GM18511 (cell line): ENCODE measurements around the gene ESAM.
A peak's percentile ranks its signal among the peaks of the same experiment; 100 is the strongest.

Source experiments
- ATAC-seq: cut with Tn5 transposase; IDR thresholded peaks from one replicate; pipeline ENCODE4 v1.9.1; 2021; ENCODE audit warnings: mild to moderate bottlenecking, moderate library complexity; ENCODE audit not compliant: unreplicated experiment

Gene ESAM, protein sequence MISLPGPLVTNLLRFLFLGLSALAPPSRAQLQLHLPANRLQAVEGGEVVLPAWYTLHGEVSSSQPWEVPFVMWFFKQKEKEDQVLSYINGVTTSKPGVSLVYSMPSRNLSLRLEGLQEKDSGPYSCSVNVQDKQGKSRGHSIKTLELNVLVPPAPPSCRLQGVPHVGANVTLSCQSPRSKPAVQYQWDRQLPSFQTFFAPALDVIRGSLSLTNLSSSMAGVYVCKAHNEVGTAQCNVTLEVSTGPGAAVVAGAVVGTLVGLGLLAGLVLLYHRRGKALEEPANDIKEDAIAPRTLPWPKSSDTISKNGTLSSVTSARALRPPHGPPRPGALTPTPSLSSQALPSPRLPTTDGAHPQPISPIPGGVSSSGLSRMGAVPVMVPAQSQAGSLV

DNA sequence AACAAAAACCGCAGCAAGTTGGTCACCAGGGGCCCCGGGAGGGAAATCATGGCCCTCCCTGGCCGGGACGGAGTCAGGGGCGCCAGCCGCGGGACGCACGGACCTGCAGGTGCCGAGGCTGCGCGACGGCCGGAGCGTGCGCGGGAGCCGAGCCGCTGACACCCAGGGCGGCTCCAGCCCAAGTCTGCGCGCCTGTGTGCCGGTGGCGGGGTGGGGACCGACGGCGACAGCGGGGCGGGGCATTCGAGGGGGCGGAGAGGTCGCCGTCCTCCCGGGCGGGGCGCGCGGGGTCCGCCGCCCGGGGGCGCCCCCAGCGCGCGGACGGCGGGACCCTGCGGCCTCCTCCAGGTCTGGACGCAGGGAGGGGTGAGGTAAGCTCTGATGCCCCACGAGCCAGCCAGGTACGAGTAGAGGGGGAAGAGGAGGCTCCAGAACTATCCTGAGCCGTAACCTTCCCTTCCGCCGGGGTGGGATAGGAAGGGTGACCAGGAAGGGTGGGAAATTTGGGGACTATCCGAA is at the start of gene ESAM:
ESAM (minus strand) TSS at position 186 of the 519 bp plus-strand sequence; CDS start at position 50, 136 bp downstream.
- peak; percentile 58 for ATAC-seq

DNA sequence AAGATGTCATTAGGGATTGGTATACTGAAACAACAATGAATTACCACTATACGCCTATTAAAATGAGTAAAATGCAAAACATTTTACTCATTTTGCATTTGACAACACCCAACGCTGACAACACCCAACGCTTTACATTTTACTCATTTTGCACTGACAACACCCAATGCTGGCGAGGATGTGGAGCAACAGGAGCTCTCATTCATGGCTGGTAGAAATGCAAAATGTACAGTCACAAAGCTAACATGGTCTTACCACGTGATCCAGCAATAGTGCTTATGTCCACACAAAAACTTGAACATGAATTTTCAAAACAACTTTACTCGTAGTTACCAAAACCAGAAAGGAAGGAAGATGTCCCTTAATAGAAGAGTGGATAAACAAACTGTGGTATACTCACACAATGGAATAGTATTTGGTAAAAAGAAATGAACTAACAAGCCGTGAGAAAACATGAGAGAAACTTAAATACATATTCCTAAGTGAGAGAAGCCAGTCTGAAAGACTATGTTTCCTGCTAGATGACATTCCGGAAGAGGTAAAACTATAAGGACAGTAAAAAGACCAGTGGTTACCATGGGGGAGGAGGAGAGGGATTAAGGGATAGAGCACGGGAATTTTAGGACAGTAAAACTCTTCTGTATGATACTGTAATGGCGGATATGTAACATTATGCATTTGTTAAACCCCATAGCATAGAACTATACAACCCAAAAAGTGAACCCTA is 49.5 kb upstream of the ESAM start:
- no peak for ATAC-seq

DNA sequence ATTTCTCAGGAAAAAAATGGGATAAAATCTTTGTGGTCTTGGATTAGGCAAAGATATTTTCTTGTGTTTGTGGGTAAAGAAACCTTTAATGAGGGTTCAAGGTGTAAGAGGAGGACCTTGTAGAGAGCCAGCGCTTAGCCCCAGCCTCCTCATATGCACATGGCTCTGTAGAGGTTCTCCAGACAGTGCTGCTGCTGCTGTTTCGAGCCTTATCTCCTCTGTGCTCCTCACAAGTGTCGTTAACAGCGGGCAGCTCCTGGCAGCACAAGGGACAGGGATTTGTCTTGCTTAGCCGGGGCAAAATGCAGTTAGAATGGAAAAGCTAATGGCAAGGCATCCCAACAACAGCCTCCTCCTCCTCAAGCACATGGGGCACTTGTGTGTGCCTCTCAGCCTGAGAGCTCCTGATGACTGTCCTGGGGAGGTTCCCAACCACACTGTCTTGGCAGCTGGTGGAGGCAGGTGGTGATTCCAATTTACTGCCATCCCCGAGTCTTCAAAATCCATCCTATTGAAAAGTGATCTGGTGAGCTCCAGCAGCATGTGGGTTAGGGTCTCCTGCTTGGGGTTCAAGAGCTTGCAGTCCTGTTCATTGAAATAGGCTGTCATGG is 45.7 kb upstream of the ESAM start:
- no peak for ATAC-seq

DNA sequence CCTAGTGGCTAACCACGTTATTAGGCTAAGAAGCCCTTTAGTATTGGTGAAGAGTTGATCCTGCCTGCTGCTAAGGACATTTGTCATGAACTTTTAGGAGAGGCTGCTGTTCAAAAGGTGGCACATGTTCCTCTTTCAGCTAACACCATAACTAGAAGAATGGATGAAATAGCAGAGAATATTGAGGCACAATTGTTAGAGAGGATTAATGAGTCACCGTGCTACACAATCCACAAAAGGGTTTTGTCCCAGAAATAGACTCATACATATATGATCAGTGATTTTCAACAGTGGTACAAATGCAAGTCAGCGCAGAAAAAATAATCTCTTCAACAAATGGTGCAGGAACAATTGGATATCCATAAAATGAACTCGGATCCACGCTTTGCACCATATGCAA is 45.1 kb upstream of the ESAM start:
- no peak for ATAC-seq

DNA sequence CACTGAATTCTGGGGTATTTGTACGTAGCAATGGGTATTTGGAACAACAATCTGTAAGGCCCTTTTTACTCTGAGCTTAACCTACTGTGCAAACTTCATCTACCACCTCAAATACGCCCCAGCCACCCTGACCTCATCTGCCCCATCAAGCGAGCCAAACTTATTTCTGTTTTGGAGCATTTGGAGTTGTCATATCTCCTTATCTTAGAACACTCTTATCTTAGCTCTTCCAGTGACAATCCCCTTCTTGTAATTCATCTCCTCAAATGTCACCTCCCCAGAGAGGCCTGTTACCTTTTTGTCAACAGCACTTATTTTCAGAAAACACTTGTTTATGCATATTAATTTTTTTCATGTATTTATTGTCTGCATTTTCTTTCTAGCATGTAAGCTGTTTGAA is 42.8 kb upstream of the ESAM start:
- no peak for ATAC-seq

DNA sequence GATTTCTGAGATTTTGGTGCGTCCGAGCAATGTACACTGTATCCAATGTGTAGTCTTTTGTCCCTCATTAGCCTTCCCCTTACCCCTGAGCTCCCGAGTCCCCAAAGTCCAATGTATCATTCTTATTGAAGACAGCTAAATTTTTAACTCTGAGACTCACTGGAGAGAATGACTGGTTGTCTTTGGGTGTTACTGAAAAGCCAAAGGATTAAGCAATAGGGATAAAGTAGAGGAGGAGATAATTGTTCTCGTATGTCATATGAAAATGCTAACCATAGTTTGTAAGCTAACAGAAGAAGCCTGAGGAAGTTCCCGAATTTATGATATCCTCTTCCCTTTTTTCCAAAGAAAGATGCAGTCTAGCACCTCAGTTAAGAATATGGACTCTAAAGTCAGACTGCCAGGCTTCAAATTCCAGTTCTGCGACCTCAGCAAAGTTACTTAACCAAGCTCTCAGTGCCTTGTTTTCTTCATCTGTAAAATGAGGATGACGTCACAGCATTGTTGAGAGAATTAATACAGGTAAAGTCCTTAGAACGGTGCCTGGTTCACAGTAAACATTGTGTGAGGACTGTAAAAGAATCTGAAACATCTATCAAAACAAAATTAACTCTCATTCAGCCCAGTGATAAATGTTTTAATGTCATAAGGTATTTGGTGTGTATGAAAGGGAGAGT is 39.7 kb upstream of the ESAM start:
- ATAC-seq: no peak

DNA sequence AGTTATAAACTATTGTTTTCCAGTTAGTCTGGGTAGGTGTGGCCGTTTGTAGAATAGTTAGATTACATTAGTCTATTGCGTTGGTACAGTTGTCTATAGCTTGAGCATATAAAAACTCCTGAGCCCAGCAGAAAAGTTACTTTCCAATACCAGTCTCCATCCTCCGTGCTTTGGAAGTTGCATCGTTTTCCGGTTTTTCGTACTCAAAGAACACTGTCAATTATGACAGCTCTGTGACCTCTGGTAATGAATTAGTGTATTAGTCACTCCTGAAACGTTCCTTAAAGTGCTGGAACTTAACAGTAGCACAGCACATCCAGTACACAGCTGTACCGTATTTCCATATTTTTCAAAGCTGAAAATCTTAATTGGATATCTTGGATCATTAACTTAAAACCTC is 38.9 kb upstream of the ESAM start:
- no peak for ATAC-seq

DNA sequence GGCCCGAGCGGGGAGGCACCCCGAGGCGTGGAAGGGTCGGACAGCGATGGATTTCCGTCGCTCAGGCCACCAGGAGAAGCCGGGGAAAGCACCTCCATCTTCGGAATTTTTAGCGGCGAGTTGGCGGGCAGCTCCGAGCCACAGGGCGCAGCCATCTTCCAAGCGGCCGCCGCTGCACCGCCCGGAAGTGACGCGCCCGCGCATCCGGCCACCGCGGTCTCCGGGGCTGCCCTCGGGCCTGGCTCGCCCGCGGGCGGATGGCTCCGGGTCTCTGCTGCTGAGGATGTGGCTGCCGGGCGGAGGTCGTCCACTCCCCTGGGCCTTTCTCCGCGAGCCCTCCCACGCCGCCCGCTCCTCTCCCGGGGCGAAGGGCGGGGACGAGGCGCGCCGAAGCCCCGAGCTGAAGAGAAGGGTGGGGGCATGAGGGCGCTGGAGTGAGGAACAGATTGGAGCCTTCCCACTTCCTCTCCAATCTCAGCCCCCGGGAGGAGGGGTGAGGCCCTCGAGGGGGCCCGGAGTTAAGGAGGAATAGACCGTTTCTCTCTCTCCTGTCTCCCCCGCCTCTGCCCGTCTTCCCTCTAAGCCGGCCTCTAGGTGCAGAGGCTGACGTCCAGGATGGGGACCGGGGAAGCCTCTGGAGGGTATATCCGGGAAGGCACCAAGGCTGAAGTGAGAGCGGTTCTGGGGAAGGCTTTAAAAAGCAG is 38.3 kb upstream of the ESAM start, which contains the start of gene MSANTD2:
MSANTD2 (minus strand) TSS at position 181 of the 704 bp plus-strand sequence; CDS start at position 155, 26 bp downstream.
- peak; percentile 95 for ATAC-seq

DNA sequence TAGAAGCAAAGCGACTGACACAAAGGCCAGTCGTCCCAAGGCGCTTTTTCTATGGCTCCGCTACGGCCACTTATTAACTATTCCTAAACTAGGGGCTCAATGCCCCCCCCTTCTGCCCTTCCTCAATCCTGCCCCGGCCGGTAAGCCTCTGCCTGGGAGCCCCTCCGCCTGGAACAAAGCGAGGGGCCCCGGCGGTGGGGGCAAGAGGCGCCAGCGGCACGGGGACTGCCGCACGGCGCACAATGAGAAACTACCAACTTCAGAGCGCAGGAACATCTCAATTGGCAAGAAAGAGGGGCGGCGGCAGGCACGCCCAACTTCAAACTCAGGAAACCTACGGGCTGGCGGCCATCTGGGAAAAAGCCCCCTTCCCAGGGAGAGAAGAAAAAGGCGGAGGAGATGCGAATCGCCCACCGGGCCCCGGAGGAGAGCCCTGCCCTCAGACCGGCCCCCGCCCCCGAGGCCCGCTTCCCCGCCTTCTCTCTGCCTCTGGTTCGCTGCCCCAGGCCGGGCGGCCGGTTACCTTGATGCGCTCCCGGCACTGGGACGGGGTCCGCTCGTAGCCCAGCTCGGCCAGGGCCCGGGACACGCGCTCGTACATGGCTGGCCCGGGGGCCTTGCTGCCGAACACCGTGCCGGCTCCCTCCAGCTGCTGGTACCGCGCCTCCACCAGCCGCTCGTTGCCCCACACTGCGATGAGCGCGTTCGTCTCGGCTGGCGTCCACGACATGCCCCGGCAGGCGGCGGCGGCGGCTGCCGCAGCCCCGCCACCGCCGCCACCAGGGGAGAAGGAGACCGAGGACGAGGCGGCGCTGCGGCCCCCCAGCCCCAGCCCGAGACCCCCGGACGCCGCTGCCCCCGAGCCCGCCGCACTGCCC is 37.5 kb upstream of the ESAM start:
- peak; percentile 46 for ATAC-seq

DNA sequence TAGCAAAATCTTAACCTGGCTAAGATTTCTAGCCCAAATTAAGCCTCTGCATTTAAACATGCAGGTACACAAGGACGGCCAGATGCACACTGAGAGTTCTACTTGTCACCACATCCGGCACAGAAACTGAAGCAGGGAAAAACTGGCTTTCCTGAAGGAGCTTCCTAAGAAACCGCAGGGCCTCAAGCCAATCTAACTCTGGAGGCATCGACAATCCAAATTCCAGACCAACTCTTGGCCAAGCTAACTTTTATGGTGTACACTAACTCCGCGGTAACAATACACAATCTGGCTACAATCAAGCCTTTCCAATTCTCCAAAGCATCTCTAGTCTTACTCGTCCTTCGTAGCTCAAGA is 36.9 kb upstream of the ESAM start:
- peak; percentile 22 for ATAC-seq

DNA sequence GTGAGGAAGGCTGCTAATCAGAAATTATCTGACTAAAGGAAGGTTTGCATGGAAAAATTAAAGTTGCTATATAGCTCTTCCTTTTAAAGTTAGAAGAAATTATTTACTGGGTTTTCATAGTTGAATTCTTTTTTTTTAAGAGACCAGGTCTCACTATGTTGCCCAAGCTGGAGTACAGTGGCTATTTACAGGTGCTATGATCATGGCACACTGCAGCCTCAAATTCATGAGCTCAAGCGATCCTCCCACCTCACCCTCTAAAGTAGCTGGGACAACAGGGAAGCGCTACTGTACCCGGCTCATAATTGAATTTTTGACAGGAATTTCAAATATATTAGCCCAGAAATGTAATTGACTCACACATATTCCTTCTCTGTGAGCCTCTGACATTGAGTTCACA is 34.2 kb upstream of the ESAM start:
- no peak for ATAC-seq

DNA sequence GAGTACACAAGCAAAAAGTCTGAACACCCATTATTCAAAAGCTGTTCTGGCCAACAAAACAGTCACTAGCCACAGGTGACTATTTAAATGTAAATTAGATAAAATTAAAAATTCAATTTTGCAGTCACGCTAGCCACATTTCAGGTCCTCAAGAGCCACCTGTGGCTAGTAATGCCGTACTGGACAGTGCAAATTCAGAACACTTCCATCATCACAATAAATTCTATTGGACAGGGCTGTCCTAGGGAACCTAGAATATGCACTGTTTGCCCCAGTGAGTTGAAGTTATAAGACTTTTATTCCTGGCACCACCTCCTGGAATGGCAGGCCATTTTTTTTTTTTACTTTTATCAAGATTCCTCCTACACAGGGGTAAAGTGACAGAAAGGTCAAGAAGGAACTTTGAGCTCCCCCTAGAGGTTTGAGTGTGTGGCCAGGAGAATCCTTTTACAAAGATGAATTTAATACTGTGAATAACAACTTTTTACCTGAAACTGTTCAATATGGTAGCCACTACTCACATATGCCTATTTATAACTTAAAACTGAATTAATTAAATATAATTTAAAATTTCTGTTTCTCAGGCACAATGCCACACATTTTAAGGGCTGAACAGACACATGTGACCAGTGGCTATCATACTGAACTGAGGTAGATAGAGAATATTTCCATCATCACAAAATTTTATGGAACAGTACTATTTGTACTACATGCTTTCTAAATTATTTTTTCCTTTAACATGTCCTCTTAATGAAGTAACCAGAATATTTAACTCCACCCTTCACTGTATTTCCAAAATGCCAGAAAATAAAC is 31.6 kb upstream of the ESAM start:
- peak; percentile 60 for ATAC-seq

DNA sequence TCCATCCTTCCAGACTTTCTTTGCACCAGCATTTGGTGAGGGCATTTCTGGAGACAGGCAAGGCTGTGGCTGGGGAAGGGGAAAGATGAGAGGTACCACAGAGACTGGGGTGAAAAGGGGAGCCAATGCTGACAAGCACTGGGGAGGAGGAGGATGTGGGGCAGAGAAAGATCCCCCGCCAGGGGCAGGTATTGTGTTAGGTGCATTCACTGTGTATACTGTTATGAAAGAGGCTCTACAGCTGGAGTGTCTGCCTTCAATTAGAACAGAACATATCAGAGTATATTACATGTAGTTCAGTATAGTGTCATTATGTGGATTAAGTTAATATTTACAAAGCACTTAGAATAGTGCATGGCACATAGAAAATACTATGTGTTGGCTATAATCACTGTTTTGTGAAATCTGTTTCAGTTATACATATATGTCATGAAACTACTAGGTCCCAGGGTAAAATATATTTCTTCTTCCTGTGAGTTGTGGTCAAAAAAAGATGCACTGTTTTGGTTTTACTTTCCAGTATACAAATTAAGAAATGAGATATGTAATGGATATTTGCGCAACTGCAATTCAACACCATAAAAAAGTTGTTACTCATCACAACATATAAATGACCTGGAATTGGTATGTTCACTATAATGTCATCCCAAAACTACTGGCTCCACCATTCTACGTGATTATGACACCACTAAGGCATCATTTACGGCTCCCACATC is 29.7 kb upstream of the ESAM start:
- ATAC-seq: peak; percentile 77

DNA sequence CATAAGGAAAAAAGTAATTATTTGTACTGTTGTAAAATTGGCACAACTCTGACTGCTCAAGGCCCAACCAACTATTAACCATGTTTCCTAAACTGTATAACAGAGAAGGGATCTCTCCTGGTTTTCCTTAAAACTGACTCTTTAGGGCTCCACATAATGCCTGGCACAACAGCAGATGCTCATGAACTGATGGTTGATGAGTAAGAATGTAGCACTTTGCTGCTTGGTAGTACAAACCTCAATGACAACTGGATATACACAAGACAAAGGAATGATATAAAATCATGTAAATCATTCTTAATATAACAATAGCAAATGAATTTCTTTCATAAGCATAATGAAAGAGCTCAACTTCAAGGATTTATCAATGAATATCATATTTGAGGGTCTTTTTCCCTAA is 26.4 kb upstream of the ESAM start:
- no peak for ATAC-seq

DNA sequence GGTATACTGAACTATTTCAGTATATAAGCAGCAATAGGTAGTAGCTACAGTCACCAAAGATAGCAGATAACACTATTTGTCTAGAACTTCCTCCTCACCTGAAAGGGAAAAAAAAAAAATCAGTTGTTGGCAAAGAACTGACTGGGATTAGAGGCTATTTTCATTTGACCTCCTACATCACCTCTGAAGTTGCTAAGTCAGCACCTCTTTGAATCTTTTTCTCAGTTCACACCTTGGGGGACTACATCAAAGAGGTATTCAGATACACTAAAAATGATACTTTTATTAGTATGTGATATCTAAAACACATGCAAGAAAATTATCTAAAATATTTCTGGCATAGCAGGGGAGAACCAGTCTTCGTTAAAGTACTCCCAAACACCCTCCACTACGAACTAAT is 22.0 kb upstream of the ESAM start:
- no peak for ATAC-seq

DNA sequence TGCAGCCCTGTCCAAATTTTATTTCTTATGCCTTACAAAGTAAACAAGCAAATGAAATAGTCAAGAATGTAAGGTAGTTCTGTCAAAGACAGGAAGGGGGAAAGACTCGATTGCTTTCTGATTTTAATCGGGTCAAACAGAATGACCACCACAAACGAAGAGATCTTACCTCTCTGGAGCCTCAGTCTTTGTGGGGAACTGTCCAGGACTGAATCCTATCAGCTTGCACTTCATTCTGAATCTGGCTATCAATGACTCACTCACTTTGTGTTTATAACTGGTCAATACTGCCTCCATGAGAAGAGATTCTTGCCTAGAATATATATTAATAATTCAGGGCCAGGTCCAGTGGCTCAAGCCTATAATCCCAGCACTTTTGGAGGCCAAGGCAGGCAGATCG is 20.9 kb upstream of the ESAM start:
- ATAC-seq: no peak

DNA sequence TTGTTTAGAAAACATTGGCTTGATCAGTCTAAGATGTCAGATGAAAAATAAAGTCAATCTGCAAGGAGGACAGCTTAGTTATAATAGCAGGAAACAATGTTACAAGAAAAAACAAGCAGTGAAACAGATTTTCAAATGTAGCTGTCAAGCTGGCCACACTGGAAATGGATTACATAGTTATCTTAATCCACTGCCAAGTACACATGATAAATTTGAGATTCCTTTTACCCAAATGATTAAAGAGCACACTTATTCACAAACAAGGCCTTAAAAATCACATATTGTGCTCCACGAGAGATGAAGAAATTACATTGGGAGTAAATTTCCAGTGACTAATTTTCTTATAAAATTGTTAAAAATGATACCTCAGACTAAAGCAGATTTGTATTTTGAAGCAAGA is 17.5 kb upstream of the ESAM start:
- no peak for ATAC-seq

DNA sequence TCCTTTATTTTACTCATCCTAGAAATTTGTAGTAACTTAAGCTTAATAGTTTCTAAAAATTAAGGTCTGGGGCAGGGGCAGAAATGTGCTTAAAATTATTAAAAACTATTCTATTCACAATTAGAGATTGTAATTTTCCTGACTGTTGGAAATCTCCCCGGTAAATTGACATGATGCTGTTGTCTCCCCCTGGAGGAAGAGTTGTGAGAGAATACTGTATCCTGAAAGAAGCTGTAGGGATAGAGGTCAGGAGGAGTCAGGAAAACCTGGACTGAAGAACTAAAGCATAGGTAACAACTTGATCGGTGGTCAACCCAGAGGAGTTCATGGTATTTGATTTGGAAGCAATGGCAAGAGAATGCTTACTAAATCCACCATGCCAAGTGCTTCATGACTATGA is 16.2 kb upstream of the ESAM start:
- no peak for ATAC-seq
